Measurements from ENCODE around the gene UBA1. TPM values are rescaled to one million over a fixed set of nuclear protein-coding genes. Genes with fewer than 3 reads are reported as not detected.
A peak's percentile ranks its signal among the peaks of the same experiment; 100 is the strongest.

The UBA1 gene
- total RNA-seq, 4 donors from 2014 or later = 125 to 218 (median 147) TPM

GRCh38 chrX:47179928-47180255, 13.7 kb upstream of the UBA1 start:
- DNase-seq (ENCODE audit: extremely low spot score) = no peak
- intact Hi-C loops (cut with DNase I) = no loop called here
- H3K27me3 ChIP-seq = no peaks in the 10 kb centered on the region
- H3K4me3 ChIP-seq = no peak overlapping the region
- peak overlapping the region; percentile 40 to 67 (median 64) for H3K27ac ChIP-seq (replicated peaks in 1 of 4)
- no peak for TF ChIP-seq POLR2A (IDR thresholded peaks at IDR 0.05; ENCODE audit: low read depth)
- no peak for TF ChIP-seq CTCF (IDR thresholded peaks at IDR 0.05)
- TF ChIP-seq EP300 (IDR thresholded peaks at IDR 0.05) = no peak
- TF ChIP-seq POLR2AphosphoS5 (IDR thresholded peaks at IDR 0.05) = no peak
- peaks cover 4 to 18% (median 13%) of the 10 kb centered on the region in 4 donors for H3K4me1 ChIP-seq
- no peaks in the 10 kb centered on the region for H3K9me3 ChIP-seq
- H3K36me3 ChIP-seq = peaks cover 19 to 99% (median 91%) of the 10 kb centered on the region in 4 donors
- WGBS = 83% methylated on average over 5 of the region's 18 CpGs

- H3K27ac ChIP-seq (replicated peaks in 1 of 4) = peak overlapping the region in 1 of 4 donors; percentile 40
These were observed 13.3 kb upstream of the UBA1 start for GRCh38 chrX:47180346-47180745.

GRCh38 chrX:47181301-47181700, 12.3 kb upstream of the UBA1 start:
- no peak overlapping the region for H3K4me3 ChIP-seq
- 94% methylated on average over 3 of the region's 10 CpGs for WGBS
- peaks cover 4 to 18% (median 13%) of the 10 kb centered on the region in 4 donors for H3K4me1 ChIP-seq
- H3K27ac ChIP-seq (replicated peaks in 1 of 4) = no peak overlapping the region
- peaks cover 19 to 99% (median 90%) of the 10 kb centered on the region in 4 donors for H3K36me3 ChIP-seq
- TF ChIP-seq POLR2AphosphoS5 (IDR thresholded peaks at IDR 0.05) = no peak
- no peak for TF ChIP-seq POLR2A (IDR thresholded peaks at IDR 0.05; ENCODE audit: low read depth)
- no peak for TF ChIP-seq EP300 (IDR thresholded peaks at IDR 0.05)
- TF ChIP-seq CTCF (IDR thresholded peaks at IDR 0.05) = no peak
- no peak for DNase-seq (ENCODE audit: extremely low spot score)
- no peaks in the 10 kb centered on the region for H3K9me3 ChIP-seq
- H3K27me3 ChIP-seq = no peaks in the 10 kb centered on the region
- intact Hi-C loops (cut with DNase I) = no loop called here

More at GRCh38 chrX:47180346-47180745, 13.3 kb upstream of the UBA1 start:
- H3K36me3 ChIP-seq = peaks cover 19 to 99% (median 90%) of the 10 kb centered on the region in 4 donors
- intact Hi-C loops (cut with DNase I) = no loop called here
- 81% methylated on average over 7 of the region's 8 CpGs for WGBS
- no peak for TF ChIP-seq EP300 (IDR thresholded peaks at IDR 0.05)
- TF ChIP-seq CTCF (IDR thresholded peaks at IDR 0.05) = no peak
- no peak for TF ChIP-seq POLR2AphosphoS5 (IDR thresholded peaks at IDR 0.05)
- no peak for TF ChIP-seq POLR2A (IDR thresholded peaks at IDR 0.05; ENCODE audit: low read depth)
- peaks cover 4 to 18% (median 13%) of the 10 kb centered on the region in 4 donors for H3K4me1 ChIP-seq
- no peak overlapping the region for H3K4me3 ChIP-seq
- no peak for DNase-seq (ENCODE audit: extremely low spot score)
- no peaks in the 10 kb centered on the region for H3K27me3 ChIP-seq
- no peaks in the 10 kb centered on the region for H3K9me3 ChIP-seq

- Histone ChIP-seq H3K27me3 (no peaks in the 10 kb centered on the region), H3K27ac (replicated peaks in 1 of 4) (no peak overlapping the region), H3K4me1 (peaks cover 4 to 18% (median 13%) of the 10 kb centered on the region in 4 donors), H3K4me3 (no peak overlapping the region), H3K9me3 (no peaks in the 10 kb centered on the region), H3K36me3 (peaks cover 15 to 99% (median 89%) of the 10 kb centered on the region in 4 donors)
- no peak for TF ChIP-seq EP300 (IDR thresholded peaks at IDR 0.05)
- no peak for TF ChIP-seq CTCF (IDR thresholded peaks at IDR 0.05)
- no peak for TF ChIP-seq POLR2A (IDR thresholded peaks at IDR 0.05; ENCODE audit: low read depth)
- no peak for TF ChIP-seq POLR2AphosphoS5 (IDR thresholded peaks at IDR 0.05)
- no peak for DNase-seq (ENCODE audit: extremely low spot score)
- 94% methylated on average over 8 of the region's 9 CpGs for WGBS
- intact Hi-C loops (cut with DNase I) = no loop called here
These were observed 11.4 kb upstream of the UBA1 start for GRCh38 chrX:47182106-47182700.

GRCh38 chrX:47184486-47184885, 9.1 kb upstream of the UBA1 start:
- intact Hi-C loops (cut with DNase I) = no loop called here
- Histone ChIP-seq H3K27ac (replicated peaks in 1 of 4) (no peak overlapping the region), H3K9me3 (no peaks in the 10 kb centered on the region), H3K4me3 (no peak overlapping the region), H3K36me3 (peaks cover 15 to 77% (median 68%) of the 10 kb centered on the region in 4 donors), H3K27me3 (no peaks in the 10 kb centered on the region), H3K4me1 (peaks cover 3 to 5% (median 3%) of the 10 kb centered on the region in 4 donors)
- TF ChIP-seq POLR2AphosphoS5 (IDR thresholded peaks at IDR 0.05) = no peak
- DNase-seq (ENCODE audit: extremely low spot score) = no peak
- 80% methylated on average over 4 of the region's 4 CpGs for WGBS

Data from esophagus muscularis mucosa (tissue), 4 donors.